ENCODE measurements around the gene DIRAS1.

GRCh38 chr19:2703691-2704216, 17.4 kb downstream of the DIRAS1 start:
- TF ChIP-seq CTCF (IDR thresholded peaks at IDR 0.05), result no peak
- TF ChIP-seq POLR2AphosphoS5 (IDR thresholded peaks at IDR 0.05; ENCODE audit: low read depth, low read length), result no peak
- TF ChIP-seq REST (IDR thresholded peaks at IDR 0.05; ENCODE audit: insufficient read depth in 1 of 2, low read depth in 2 of 2, low read length in 1 of 2), result no peak
- no peak for TF ChIP-seq TCF7L2 (IDR thresholded peaks at IDR 0.05; ENCODE audit: low read depth, low read length)

Measured in Panc1 (cell line).